Endothelial cell of umbilical vein (primary cell): ENCODE results near the gene DENND4B. TPM values are rescaled to one million over a fixed set of nuclear protein-coding genes. Genes with fewer than 3 reads are reported as not detected.

ENCODE experiments used
- BruUV-seq: library from RNA; stranded (reverse); fragments of 400-500 nt; replicated peaks from 2 replicates; lab custom pipeline; 2021; lab: Mats Ljungman, UMichigan
- CTCF ChIA-PET: fragments of 300-600, 350-600 bp; sonication (Branson Sonifier 250); formaldehyde crosslinking; loops from one replicate; lab custom pipeline; 2021; ENCODE audit warnings: antibody characterized with exemption, inconsistent platforms; lab: Charles Lee
- POLR2A ChIA-PET: fragments of 300-600, 350-600 bp; sonication (Branson Sonifier 250); formaldehyde crosslinking; loops from one replicate; lab custom pipeline; 2021; ENCODE audit warnings: antibody characterized with exemption, inconsistent platforms; lab: Charles Lee
- DNase-seq: peaks from one replicate; pipeline ENCODE4 v3.0.0-alpha.2; 2011; ENCODE audit warnings: low read depth, low spot score
- FAIRE-seq: peaks from 2 replicates; lab custom pipeline; 2011; peaks lifted over from hg19 to GRCh38; lab: Jason Lieb, UNC
- H2AFZ ChIP-seq: 2 replicates; pipeline ENCODE4 v1.6.0; 2012; ENCODE audit warnings: low read depth, low read length, control low read depth, inconsistent platforms
- H3K27ac ChIP-seq: 2 replicates; pipeline ENCODE4 v1.5.1; 2011; ENCODE audit warnings: low read depth, mild to moderate bottlenecking, control low read depth, low read length, moderate library complexity; ENCODE audit not compliant: insufficient read depth
- H3K27me3 ChIP-seq, 2 experiments: 2 replicates each; pipeline versions ENCODE4 v1.6.0 to v1.6.1; 2011; ENCODE audit warnings: low read length in 2 of 2, mixed read lengths in 1 of 2; ENCODE audit not compliant: control insufficient read depth in 2 of 2, insufficient read depth in 2 of 2
- H3K36me3 ChIP-seq, 2 experiments: 2 replicates in 1 of 2; 3 replicates in 1 of 2; pipeline ENCODE4 v1.5.1; 2011; ENCODE audit warnings: low read length in 2 of 2, mild to moderate bottlenecking in 1 of 2, moderate library complexity in 1 of 2; ENCODE audit not compliant: control insufficient read depth in 2 of 2, insufficient read depth in 2 of 2; ENCODE audit errors: extremely low read depth in 1 of 2
- H3K4me1 ChIP-seq: 3 replicates; pipeline ENCODE4 v1.5.1; 2011; ENCODE audit warnings: mild to moderate bottlenecking, low read length; ENCODE audit not compliant: control insufficient read depth, insufficient read depth; ENCODE audit errors: extremely low read depth
- H3K4me2 ChIP-seq: 2 replicates; pipeline ENCODE4 v1.6.1; 2011; ENCODE audit warnings: low read length, control low read depth, mixed read lengths; ENCODE audit not compliant: insufficient read depth
- H3K4me3 ChIP-seq, 3 experiments: fragments of 200-600 bp in 1 of 3; sonication (generic), shearing (Covaris generic) in 1 of 3; replicated peaks in 1 of 3; 2 replicates each; pipeline ENCODE4 v1.5.1; 2011 to 2016; ENCODE audit warnings: control low read depth in 3 of 3, low read length in 3 of 3, mild to moderate bottlenecking in 2 of 3, inconsistent platforms in 1 of 3, low read depth in 1 of 3, moderate library complexity in 1 of 3; ENCODE audit not compliant: insufficient read depth in 1 of 3
- H3K79me2 ChIP-seq: 2 replicates; pipeline ENCODE4 v1.6.0; 2012; ENCODE audit warnings: low read length, inconsistent platforms; ENCODE audit not compliant: control insufficient read depth, insufficient read depth
- H3K9ac ChIP-seq: replicated peaks from 2 replicates; pipeline ENCODE3; 2011; ENCODE audit warnings: low read length, control low read depth; ENCODE audit not compliant: insufficient read depth; ENCODE audit errors: extremely low read depth
- H3K9me1 ChIP-seq: replicated peaks from 3 replicates; pipeline ENCODE4 v1.6.0; 2011; ENCODE audit warnings: mild to moderate bottlenecking, low read length; ENCODE audit not compliant: control insufficient read depth, insufficient read depth; ENCODE audit errors: extremely low read depth
- H3K9me3 ChIP-seq: replicated peaks from 2 replicates; pipeline ENCODE4 v1.5.1; 2012; ENCODE audit warnings: low read length, inconsistent platforms; ENCODE audit not compliant: control insufficient read depth, insufficient read depth
- H4K20me1 ChIP-seq: replicated peaks from 2 replicates; pipeline ENCODE3; 2011; ENCODE audit warnings: mild to moderate bottlenecking, low read length; ENCODE audit not compliant: control insufficient read depth, insufficient read depth; ENCODE audit errors: extremely low read depth
- EZH2 ChIP-seq: IDR thresholded peaks from 2 replicates; pipeline ENCODE4 v1.6.1; 2012; ENCODE audit warnings: borderline replicate concordance, low read depth, mild to moderate bottlenecking, moderate library complexity, low read length, inconsistent platforms; ENCODE audit not compliant: severe bottlenecking
- FOS ChIP-seq: IDR thresholded peaks from 2 replicates; pipeline ENCODE4 v1.6.1; 2011; ENCODE audit warnings: mild to moderate bottlenecking, low read length, moderate library complexity, borderline replicate concordance; ENCODE audit not compliant: insufficient read depth
- GATA2 ChIP-seq: IDR thresholded peaks from 2 replicates; pipeline ENCODE4 v1.7.0; 2011; ENCODE audit warnings: low read depth, mild to moderate bottlenecking, moderate library complexity, mixed read lengths, low read length; ENCODE audit not compliant: insufficient read length, insufficient read depth
- JUN ChIP-seq: IDR thresholded peaks from 2 replicates; pipeline ENCODE4 v1.6.1; 2011; ENCODE audit warnings: borderline replicate concordance, low read depth; ENCODE audit not compliant: insufficient read length, insufficient read depth
- MYC ChIP-seq: IDR thresholded peaks from one replicate; pipeline ENCODE4 v1.6.1; 2011; ENCODE audit warnings: mild to moderate bottlenecking, low read depth, low read length
- POLR2A ChIP-seq: IDR thresholded peaks from 2 replicates; pipeline ENCODE4 v1.6.1; 2012; ENCODE audit warnings: low read depth, mild to moderate bottlenecking, control low read depth, low read length
- POLR2AphosphoS5 ChIP-seq: IDR thresholded peaks from 2 replicates; pipeline ENCODE4 v1.6.1; 2012; ENCODE audit warnings: low read depth, mild to moderate bottlenecking, control low read depth, low read length, moderate library complexity; ENCODE audit not compliant: insufficient read depth
- dilution Hi-C: fragments of 300-500 bp; cut with MboI; formaldehyde crosslinking; loops from one replicate; pipeline ENCODE4 v1.15.0; 2019; ENCODE audit warnings: low sequenced_read_pairs; ENCODE audit not compliant: extremely low pct_ligation_motif_present
- intact Hi-C: fragments of 100-400 bp; cut with micrococcal nuclease; formaldehyde crosslinking; loops from one replicate; pipeline ENCODE4 v1.10.0; 2022
- polyA plus RNA-seq, 4 experiments: library from polyadenylated mRNA; depleted of rRNA in 3 of 4; stranded (reverse) in 3 of 4; unstranded in 1 of 4; fragments of >200 nt; gene quantifications; 2 replicates each; pipeline versions ENCODE4 v1.2.1 to v1.2.3, GENCODE V29; 2011 to 2012; ENCODE audit warnings: missing spikeins in 1 of 4
- total RNA-seq: library from RNA; stranded (reverse); gene quantifications from 2 replicates; pipeline ENCODE4 v1.2.3, GENCODE V29; 2021
- TF ChIP-seq, protein P1 (sequence below): IDR thresholded peaks from 2 replicates; pipeline ENCODE4 v1.6.1; 2011; ENCODE audit not compliant: insufficient read depth, insufficient read length
- TF ChIP-seq, protein P2 (sequence below), 2 donors: IDR thresholded peaks; 1 replicate in 1 of 2; 2 replicates in 1 of 2; pipeline ENCODE4 v1.5.1; 2011; ENCODE audit warnings: low read length in 2 of 2, mild to moderate bottlenecking in 2 of 2, moderate library complexity in 2 of 2, control low read depth in 1 of 2, inconsistent platforms in 1 of 2, low read depth in 1 of 2; ENCODE audit not compliant: insufficient read depth in 1 of 2; ENCODE audit errors: extremely low read depth in 1 of 2

The DENND4B gene
- total and polyA plus RNA-seq, 2 donors (not counting 3 experiments of a cell fraction or from before 2014, with no cell fraction given): 35.6 to 57.8 TPM

DNA sequence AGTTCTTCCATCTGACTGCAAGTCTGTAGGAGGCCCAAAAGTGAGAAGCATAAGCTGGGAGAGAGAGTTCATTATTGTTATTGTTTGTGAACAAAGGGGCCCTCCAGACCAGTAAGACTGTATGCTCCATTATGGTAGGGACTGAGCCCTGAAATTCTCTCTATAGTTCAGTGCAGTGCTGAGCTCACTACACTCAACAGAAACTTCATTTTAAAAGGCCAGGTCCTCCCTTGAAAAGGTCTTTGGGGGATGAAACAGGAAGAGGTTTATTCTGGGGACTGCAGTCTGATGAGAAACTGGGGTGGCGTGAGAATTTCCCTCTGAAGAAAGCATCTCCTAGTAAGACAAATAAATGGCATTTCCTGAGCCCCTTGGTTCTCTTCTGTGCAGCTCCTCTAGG, 18.3 kb downstream of the DENND4B start:
- POLR2A ChIA-PET: no interaction called here
- Histone ChIP-seq H3K9me1 (no peaks in the 10 kb centered on the region), H3K4me1 (peaks cover 22% of the 10 kb centered on the region), H3K9ac (no peak overlapping the region), H3K79me2 (no peaks in the 10 kb centered on the region), H3K27me3 (no peaks in the 10 kb centered on the region), H3K9me3 (no peaks in the 10 kb centered on the region), H4K20me1 (no peaks in the 10 kb centered on the region), H3K4me2 (peak overlapping the region; percentile 7), H3K36me3 (peaks cover 0 to 13% of the 10 kb centered on the region in 2 experiments), H2AFZ (no peak overlapping the region), H3K27ac (peak overlapping the region; percentile 4), H3K4me3 (no peak overlapping the region)
- intact Hi-C loops: no loop called here
- no peak for FAIRE-seq
- DNase-seq: no peak
- BruUV-seq: no TSS peak
- dilution Hi-C loops: no loop called here
- TF ChIP-seq FOS (no peak), POLR2A (no peak), EZH2 (no peak), POLR2AphosphoS5 (no peak), MYC (no peak), GATA2 (no peak), JUN (no peak)
- TF ChIP-seq, protein P1, sequence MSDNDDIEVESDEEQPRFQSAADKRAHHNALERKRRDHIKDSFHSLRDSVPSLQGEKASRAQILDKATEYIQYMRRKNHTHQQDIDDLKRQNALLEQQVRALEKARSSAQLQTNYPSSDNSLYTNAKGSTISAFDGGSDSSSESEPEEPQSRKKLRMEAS: no peak
- TF ChIP-seq, protein P2, sequence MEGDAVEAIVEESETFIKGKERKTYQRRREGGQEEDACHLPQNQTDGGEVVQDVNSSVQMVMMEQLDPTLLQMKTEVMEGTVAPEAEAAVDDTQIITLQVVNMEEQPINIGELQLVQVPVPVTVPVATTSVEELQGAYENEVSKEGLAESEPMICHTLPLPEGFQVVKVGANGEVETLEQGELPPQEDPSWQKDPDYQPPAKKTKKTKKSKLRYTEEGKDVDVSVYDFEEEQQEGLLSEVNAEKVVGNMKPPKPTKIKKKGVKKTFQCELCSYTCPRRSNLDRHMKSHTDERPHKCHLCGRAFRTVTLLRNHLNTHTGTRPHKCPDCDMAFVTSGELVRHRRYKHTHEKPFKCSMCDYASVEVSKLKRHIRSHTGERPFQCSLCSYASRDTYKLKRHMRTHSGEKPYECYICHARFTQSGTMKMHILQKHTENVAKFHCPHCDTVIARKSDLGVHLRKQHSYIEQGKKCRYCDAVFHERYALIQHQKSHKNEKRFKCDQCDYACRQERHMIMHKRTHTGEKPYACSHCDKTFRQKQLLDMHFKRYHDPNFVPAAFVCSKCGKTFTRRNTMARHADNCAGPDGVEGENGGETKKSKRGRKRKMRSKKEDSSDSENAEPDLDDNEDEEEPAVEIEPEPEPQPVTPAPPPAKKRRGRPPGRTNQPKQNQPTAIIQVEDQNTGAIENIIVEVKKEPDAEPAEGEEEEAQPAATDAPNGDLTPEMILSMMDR (IDR thresholded peaks at IDR 0.05; ENCODE audit: extremely low read depth in 1 of 2, insufficient read depth in 1 of 2, low read depth in 1 of 2, low read length in 2 of 2): no peak
- CTCF ChIA-PET: interaction anchor here (1.0 to 5.1 kb wide), 9 partner anchors 12 to 133 kb away, joined by 3 to 34 read pairs (median 5); partner anchors contain the start of genes CREB3L4, DENND4B, JTB and RAB13
